ENCODE results near the gene MIB2. TPM values are rescaled to one million over a fixed set of nuclear protein-coding genes. Genes with fewer than 3 reads are reported as not detected.
A peak's percentile ranks its signal among the peaks of the same experiment; 100 is the strongest.

Gene MIB2
- total RNA-seq, 1 experiment from 2014 or later: 32.4 TPM

DNA sequence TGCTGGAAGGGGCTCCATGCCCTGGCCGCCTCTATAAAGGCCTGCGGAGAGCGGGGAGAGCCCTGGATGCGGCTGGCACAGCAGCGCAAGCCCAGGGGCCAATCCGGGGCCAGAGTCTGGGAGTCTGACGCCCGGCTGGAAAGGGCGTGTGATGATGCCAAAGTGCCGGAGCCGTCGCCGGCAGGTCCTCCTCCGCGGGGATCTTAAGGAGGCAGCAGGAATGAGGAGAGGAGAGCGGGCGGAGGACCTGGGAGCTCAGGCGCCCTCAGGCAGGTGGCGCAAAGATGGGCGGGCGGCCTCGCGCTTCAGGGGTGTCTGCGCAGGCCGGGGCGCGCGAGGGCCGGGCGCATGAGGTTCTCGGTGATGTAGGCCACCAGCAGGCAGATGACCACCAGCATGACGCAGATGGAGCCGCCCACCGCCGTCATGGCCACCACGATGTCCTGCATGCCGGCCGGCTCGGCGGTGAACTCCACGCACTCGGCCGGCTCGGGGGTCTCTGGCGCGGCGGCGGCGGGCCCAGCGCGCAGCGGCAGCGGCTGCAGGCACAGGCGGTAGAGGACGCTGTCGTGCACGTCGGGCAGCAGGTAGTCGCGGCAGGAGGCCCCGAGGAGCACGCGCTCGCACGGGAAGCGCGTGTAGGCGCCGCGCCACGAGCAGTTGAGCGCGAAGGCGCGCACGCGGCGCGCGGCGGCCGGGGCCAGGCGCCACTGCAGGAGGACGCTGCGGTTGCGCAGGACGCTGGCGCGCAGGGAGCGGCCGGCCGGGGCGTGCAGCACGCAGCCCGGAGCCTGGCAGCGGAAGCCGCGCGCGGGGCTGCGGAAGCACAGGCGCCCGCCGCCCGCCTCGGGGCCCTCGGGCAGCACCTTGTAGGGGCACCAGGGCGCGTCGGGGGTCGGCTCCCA is 16.0 kb upstream of the MIB2 start:
- Mint-ChIP-seq H3K27me3 (ENCODE audit: insufficient read depth, unreplicated experiment) (no peaks in the 10 kb centered on the region), H3K27ac (ENCODE audit: unreplicated experiment) (no peak overlapping the region), H3K36me3 (ENCODE audit: insufficient read depth, unreplicated experiment) (no peaks in the 10 kb centered on the region), H3K4me3 (ENCODE audit: unreplicated experiment) (peak overlapping the region; percentile 76), H3K4me1 (ENCODE audit: low read depth, unreplicated experiment) (no peaks in the 10 kb centered on the region), H3K9me3 (ENCODE audit: unreplicated experiment) (no peaks in the 10 kb centered on the region)
- peak in 1 of 2 experiments; percentile 37 for DNase-seq
- ChIA-PET POLR2A (no interaction called here), CTCF (no interaction called here)
- no peaks in the 10 kb centered on the region for H3K36me3 ChIP-seq (ENCODE audit: control insufficient read depth, insufficient read depth, low read length)
- H3K27me3 ChIP-seq (replicated peaks; ENCODE audit: control insufficient read depth, insufficient read depth, low read length): no peaks in the 10 kb centered on the region
- H3K9me3 ChIP-seq: no peaks in the 10 kb centered on the region
- intact Hi-C loops (cut with micrococcal nuclease; ENCODE audit: unreplicated experiment): no loop called here
- BruUV-seq (replicated peaks): no TSS peak
- TF ChIP-seq, protein P1, sequence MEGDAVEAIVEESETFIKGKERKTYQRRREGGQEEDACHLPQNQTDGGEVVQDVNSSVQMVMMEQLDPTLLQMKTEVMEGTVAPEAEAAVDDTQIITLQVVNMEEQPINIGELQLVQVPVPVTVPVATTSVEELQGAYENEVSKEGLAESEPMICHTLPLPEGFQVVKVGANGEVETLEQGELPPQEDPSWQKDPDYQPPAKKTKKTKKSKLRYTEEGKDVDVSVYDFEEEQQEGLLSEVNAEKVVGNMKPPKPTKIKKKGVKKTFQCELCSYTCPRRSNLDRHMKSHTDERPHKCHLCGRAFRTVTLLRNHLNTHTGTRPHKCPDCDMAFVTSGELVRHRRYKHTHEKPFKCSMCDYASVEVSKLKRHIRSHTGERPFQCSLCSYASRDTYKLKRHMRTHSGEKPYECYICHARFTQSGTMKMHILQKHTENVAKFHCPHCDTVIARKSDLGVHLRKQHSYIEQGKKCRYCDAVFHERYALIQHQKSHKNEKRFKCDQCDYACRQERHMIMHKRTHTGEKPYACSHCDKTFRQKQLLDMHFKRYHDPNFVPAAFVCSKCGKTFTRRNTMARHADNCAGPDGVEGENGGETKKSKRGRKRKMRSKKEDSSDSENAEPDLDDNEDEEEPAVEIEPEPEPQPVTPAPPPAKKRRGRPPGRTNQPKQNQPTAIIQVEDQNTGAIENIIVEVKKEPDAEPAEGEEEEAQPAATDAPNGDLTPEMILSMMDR (IDR thresholded peaks at IDR 0.05; ENCODE audit: insufficient read depth in 1 of 2, low read depth in 1 of 2, low read length in 1 of 2, severe bottlenecking in 1 of 2, unreplicated experiment in 1 of 2): no peak
- H3K4me3 ChIP-seq (ENCODE audit: low read depth, low read length): peak overlapping the region; percentile 37
- no peaks in the 10 kb centered on the region; the same call in 1 of the 2 replicates for H3K4me1 ChIP-seq

DNA sequence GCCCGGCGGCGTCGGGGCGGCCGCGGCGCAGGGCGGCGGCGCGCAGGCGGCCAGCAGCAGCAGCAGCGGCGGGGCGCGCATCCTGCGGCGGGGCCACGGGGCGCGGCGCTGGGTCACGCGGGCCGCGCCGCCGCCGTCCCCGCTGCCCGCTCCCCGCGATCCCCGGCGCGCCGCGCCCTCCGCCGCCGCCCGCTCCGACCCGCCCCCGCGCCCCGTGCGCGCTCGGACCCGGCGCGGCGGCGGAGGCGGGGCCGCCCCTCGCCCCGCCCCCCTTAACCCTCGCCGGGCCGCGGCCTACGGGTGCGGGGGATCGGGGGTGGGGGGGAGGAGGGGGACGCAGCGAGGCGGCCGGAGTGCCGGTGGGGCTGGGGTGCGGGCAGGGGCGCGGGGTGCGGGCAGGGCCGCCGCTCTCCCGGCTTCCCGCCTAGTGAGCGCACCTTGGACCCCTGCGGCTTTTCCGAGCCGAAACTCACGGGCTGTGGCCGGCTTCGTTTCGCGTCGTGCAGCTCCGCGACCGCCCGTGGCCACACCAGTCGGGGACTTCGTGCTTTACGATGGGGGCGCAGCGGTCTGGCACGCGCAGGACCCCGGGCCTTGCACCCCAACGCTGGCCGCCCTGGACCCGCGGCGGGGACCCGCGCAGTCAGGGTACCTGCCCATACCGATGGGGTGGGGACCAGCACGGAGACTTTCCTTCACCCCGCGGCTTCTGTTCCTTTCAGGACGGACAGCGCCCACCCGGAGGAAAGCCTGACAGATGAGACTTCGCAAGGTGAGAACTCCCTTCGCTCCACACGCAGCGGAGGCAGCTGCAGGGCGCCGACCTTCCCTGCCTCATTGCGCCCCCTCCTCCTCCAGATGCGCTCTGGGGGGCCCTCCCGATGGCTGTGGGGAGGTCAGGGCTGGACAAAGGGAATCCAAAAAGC is 15.1 kb upstream of the MIB2 start, which contains the start of gene FNDC10:
Gene FNDC10, minus strand, starts transcription at position 201 of the 926 bp plus-strand sequence. Its CDS starts 120 bp downstream, at position 81.
- H3K4me1 ChIP-seq: no peaks in the 10 kb centered on the region; the same call in 1 of the 2 replicates
- H3K36me3 ChIP-seq (ENCODE audit: control insufficient read depth, insufficient read depth, low read length): no peaks in the 10 kb centered on the region
- TF ChIP-seq, protein P1 (IDR thresholded peaks at IDR 0.05; ENCODE audit: insufficient read depth in 1 of 2, low read depth in 1 of 2, low read length in 1 of 2, severe bottlenecking in 1 of 2, unreplicated experiment in 1 of 2): no peak
- peak within 1 kb of the TSS; percentile 64 for H3K4me3 ChIP-seq (ENCODE audit: low read depth, low read length)
- Mint-ChIP-seq H3K9me3 (ENCODE audit: unreplicated experiment) (no peaks in the 10 kb centered on the region), H3K4me3 (ENCODE audit: unreplicated experiment) (peak within 1 kb of the TSS; percentile 76), H3K36me3 (ENCODE audit: insufficient read depth, unreplicated experiment) (no peaks in the 10 kb centered on the region), H3K4me1 (ENCODE audit: low read depth, unreplicated experiment) (no peaks in the 10 kb centered on the region), H3K27me3 (ENCODE audit: insufficient read depth, unreplicated experiment) (no peaks in the 10 kb centered on the region), H3K27ac (ENCODE audit: unreplicated experiment) (no peak within 1 kb of the TSS)
- intact Hi-C loops (cut with micrococcal nuclease; ENCODE audit: unreplicated experiment): no loop called here
- no peak for DNase-seq
- ChIA-PET CTCF (no interaction called here), POLR2A (no interaction called here)
- no TSS peak for BruUV-seq (replicated peaks)
- no peaks in the 10 kb centered on the region for H3K27me3 ChIP-seq (replicated peaks; ENCODE audit: control insufficient read depth, insufficient read depth, low read length)
- H3K9me3 ChIP-seq: no peaks in the 10 kb centered on the region

DNA sequence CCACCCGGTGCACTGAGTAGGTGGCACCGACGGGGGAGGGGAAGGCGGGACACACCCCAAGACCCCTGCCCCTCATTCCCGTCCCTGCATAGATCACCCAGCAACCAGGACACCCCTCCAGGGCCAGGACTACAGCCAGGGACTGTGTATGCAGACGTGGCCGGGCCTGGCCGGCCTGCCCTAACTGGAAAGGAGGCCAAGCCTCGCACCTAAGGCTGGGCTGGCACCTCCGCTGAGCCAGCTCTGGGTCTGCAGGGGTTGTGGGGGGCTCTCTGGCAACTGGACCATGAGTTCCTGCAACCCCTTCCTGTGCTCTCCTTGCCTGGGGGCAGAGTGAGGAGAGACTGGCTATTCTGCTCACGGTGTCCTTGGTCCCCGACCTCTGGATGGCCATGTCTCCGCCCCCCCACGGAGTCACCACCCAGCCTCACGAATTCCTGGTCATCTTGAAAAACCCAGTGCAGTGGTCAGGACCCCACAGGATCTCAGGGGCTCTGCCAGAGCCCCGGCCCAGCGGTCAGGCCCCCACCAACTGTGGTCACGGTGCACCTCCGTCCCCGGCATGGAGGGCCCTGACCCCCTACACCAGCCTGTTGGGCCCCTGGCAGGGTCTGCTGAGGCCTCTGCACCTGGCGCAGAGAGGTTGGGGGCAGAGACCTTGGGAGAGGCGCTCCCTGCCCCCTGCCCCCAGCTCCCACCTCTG is 14.3 kb upstream of the MIB2 start:
- intact Hi-C loops (cut with micrococcal nuclease; ENCODE audit: unreplicated experiment): no loop called here
- H3K27me3 ChIP-seq (replicated peaks; ENCODE audit: control insufficient read depth, insufficient read depth, low read length): no peaks in the 10 kb centered on the region
- ChIA-PET CTCF (no interaction called here), POLR2A (no interaction called here)
- H3K4me3 ChIP-seq (ENCODE audit: low read depth, low read length): peak overlapping the region; percentile 64
- TF ChIP-seq, protein P1 (IDR thresholded peaks at IDR 0.05; ENCODE audit: insufficient read depth in 1 of 2, low read depth in 1 of 2, low read length in 1 of 2, severe bottlenecking in 1 of 2, unreplicated experiment in 1 of 2): no peak
- BruUV-seq (replicated peaks): no TSS peak
- Mint-ChIP-seq H3K36me3 (ENCODE audit: insufficient read depth, unreplicated experiment) (no peaks in the 10 kb centered on the region), H3K4me1 (ENCODE audit: low read depth, unreplicated experiment) (no peaks in the 10 kb centered on the region), H3K27me3 (ENCODE audit: insufficient read depth, unreplicated experiment) (no peaks in the 10 kb centered on the region), H3K4me3 (ENCODE audit: unreplicated experiment) (peak overlapping the region; percentile 67), H3K27ac (ENCODE audit: unreplicated experiment) (no peak overlapping the region), H3K9me3 (ENCODE audit: unreplicated experiment) (no peaks in the 10 kb centered on the region)
- no peaks in the 10 kb centered on the region for H3K36me3 ChIP-seq (ENCODE audit: control insufficient read depth, insufficient read depth, low read length)
- no peaks in the 10 kb centered on the region; the same call in 1 of the 2 replicates for H3K4me1 ChIP-seq
- no peak for DNase-seq
- H3K9me3 ChIP-seq: no peaks in the 10 kb centered on the region

Data from Caco-2 (cell line).